Endothelial cell of umbilical vein (primary cell): ENCODE measurements around the gene BIN1. TPM values are rescaled to one million over a fixed set of nuclear protein-coding genes. Genes with fewer than 3 reads are reported as not detected.

Experiments
- BruUV-seq: library from RNA; stranded (reverse); fragments of 400-500 nt; replicated peaks from 2 replicates; lab custom pipeline; 2021; lab: Mats Ljungman, UMichigan
- CTCF ChIA-PET: fragments of 300-600, 350-600 bp; sonication (Branson Sonifier 250); formaldehyde crosslinking; loops from one replicate; lab custom pipeline; 2021; ENCODE audit warnings: antibody characterized with exemption, inconsistent platforms; lab: Charles Lee
- POLR2A ChIA-PET: fragments of 300-600, 350-600 bp; sonication (Branson Sonifier 250); formaldehyde crosslinking; loops from one replicate; lab custom pipeline; 2021; ENCODE audit warnings: antibody characterized with exemption, inconsistent platforms; lab: Charles Lee
- DNase-seq: peaks from one replicate; pipeline ENCODE4 v3.0.0-alpha.2; 2011; ENCODE audit warnings: low read depth, low spot score
- FAIRE-seq: peaks from 2 replicates; lab custom pipeline; 2011; peaks lifted over from hg19 to GRCh38; lab: Jason Lieb, UNC
- H2AFZ ChIP-seq: 2 replicates; pipeline ENCODE4 v1.6.0; 2012; ENCODE audit warnings: low read depth, low read length, control low read depth, inconsistent platforms
- H3K27ac ChIP-seq: 2 replicates; pipeline ENCODE4 v1.5.1; 2011; ENCODE audit warnings: low read depth, mild to moderate bottlenecking, control low read depth, low read length, moderate library complexity; ENCODE audit not compliant: insufficient read depth
- H3K27me3 ChIP-seq, 2 experiments: 2 replicates each; pipeline versions ENCODE4 v1.6.0 to v1.6.1; 2011; ENCODE audit warnings: low read length in 2 of 2, mixed read lengths in 1 of 2; ENCODE audit not compliant: control insufficient read depth in 2 of 2, insufficient read depth in 2 of 2
- H3K36me3 ChIP-seq, 2 experiments: 2 replicates in 1 of 2; 3 replicates in 1 of 2; pipeline ENCODE4 v1.5.1; 2011; ENCODE audit warnings: low read length in 2 of 2, mild to moderate bottlenecking in 1 of 2, moderate library complexity in 1 of 2; ENCODE audit not compliant: control insufficient read depth in 2 of 2, insufficient read depth in 2 of 2; ENCODE audit errors: extremely low read depth in 1 of 2
- H3K4me1 ChIP-seq: 3 replicates; pipeline ENCODE4 v1.5.1; 2011; ENCODE audit warnings: mild to moderate bottlenecking, low read length; ENCODE audit not compliant: control insufficient read depth, insufficient read depth; ENCODE audit errors: extremely low read depth
- H3K4me2 ChIP-seq: 2 replicates; pipeline ENCODE4 v1.6.1; 2011; ENCODE audit warnings: low read length, control low read depth, mixed read lengths; ENCODE audit not compliant: insufficient read depth
- H3K4me3 ChIP-seq, 3 experiments: fragments of 200-600 bp in 1 of 3; sonication (generic), shearing (Covaris generic) in 1 of 3; replicated peaks in 1 of 3; 2 replicates each; pipeline ENCODE4 v1.5.1; 2011 to 2016; ENCODE audit warnings: control low read depth in 3 of 3, low read length in 3 of 3, mild to moderate bottlenecking in 2 of 3, inconsistent platforms in 1 of 3, low read depth in 1 of 3, moderate library complexity in 1 of 3; ENCODE audit not compliant: insufficient read depth in 1 of 3
- H3K79me2 ChIP-seq: 2 replicates; pipeline ENCODE4 v1.6.0; 2012; ENCODE audit warnings: low read length, inconsistent platforms; ENCODE audit not compliant: control insufficient read depth, insufficient read depth
- H3K9ac ChIP-seq: replicated peaks from 2 replicates; pipeline ENCODE3; 2011; ENCODE audit warnings: low read length, control low read depth; ENCODE audit not compliant: insufficient read depth; ENCODE audit errors: extremely low read depth
- H3K9me1 ChIP-seq: replicated peaks from 3 replicates; pipeline ENCODE4 v1.6.0; 2011; ENCODE audit warnings: mild to moderate bottlenecking, low read length; ENCODE audit not compliant: control insufficient read depth, insufficient read depth; ENCODE audit errors: extremely low read depth
- H3K9me3 ChIP-seq: replicated peaks from 2 replicates; pipeline ENCODE4 v1.5.1; 2012; ENCODE audit warnings: low read length, inconsistent platforms; ENCODE audit not compliant: control insufficient read depth, insufficient read depth
- H4K20me1 ChIP-seq: replicated peaks from 2 replicates; pipeline ENCODE3; 2011; ENCODE audit warnings: mild to moderate bottlenecking, low read length; ENCODE audit not compliant: control insufficient read depth, insufficient read depth; ENCODE audit errors: extremely low read depth
- CTCF ChIP-seq, 2 donors: IDR thresholded peaks; 1 replicate in 1 of 2; 2 replicates in 1 of 2; pipeline ENCODE4 v1.5.1; 2011; ENCODE audit warnings: low read length in 2 of 2, mild to moderate bottlenecking in 2 of 2, moderate library complexity in 2 of 2, control low read depth in 1 of 2, inconsistent platforms in 1 of 2, low read depth in 1 of 2; ENCODE audit not compliant: insufficient read depth in 1 of 2; ENCODE audit errors: extremely low read depth in 1 of 2
- EZH2 ChIP-seq: IDR thresholded peaks from 2 replicates; pipeline ENCODE4 v1.6.1; 2012; ENCODE audit warnings: borderline replicate concordance, low read depth, mild to moderate bottlenecking, moderate library complexity, low read length, inconsistent platforms; ENCODE audit not compliant: severe bottlenecking
- FOS ChIP-seq: IDR thresholded peaks from 2 replicates; pipeline ENCODE4 v1.6.1; 2011; ENCODE audit warnings: mild to moderate bottlenecking, low read length, moderate library complexity, borderline replicate concordance; ENCODE audit not compliant: insufficient read depth
- GATA2 ChIP-seq: IDR thresholded peaks from 2 replicates; pipeline ENCODE4 v1.7.0; 2011; ENCODE audit warnings: low read depth, mild to moderate bottlenecking, moderate library complexity, mixed read lengths, low read length; ENCODE audit not compliant: insufficient read length, insufficient read depth
- JUN ChIP-seq: IDR thresholded peaks from 2 replicates; pipeline ENCODE4 v1.6.1; 2011; ENCODE audit warnings: borderline replicate concordance, low read depth; ENCODE audit not compliant: insufficient read length, insufficient read depth
- MAX ChIP-seq: IDR thresholded peaks from 2 replicates; pipeline ENCODE4 v1.6.1; 2011; ENCODE audit not compliant: insufficient read depth, insufficient read length
- MYC ChIP-seq: IDR thresholded peaks from one replicate; pipeline ENCODE4 v1.6.1; 2011; ENCODE audit warnings: mild to moderate bottlenecking, low read depth, low read length
- POLR2A ChIP-seq: IDR thresholded peaks from 2 replicates; pipeline ENCODE4 v1.6.1; 2012; ENCODE audit warnings: low read depth, mild to moderate bottlenecking, control low read depth, low read length
- POLR2AphosphoS5 ChIP-seq: IDR thresholded peaks from 2 replicates; pipeline ENCODE4 v1.6.1; 2012; ENCODE audit warnings: low read depth, mild to moderate bottlenecking, control low read depth, low read length, moderate library complexity; ENCODE audit not compliant: insufficient read depth
- dilution Hi-C: fragments of 300-500 bp; cut with MboI; formaldehyde crosslinking; loops from one replicate; pipeline ENCODE4 v1.15.0; 2019; ENCODE audit warnings: low sequenced_read_pairs; ENCODE audit not compliant: extremely low pct_ligation_motif_present
- intact Hi-C: fragments of 100-400 bp; cut with micrococcal nuclease; formaldehyde crosslinking; loops from one replicate; pipeline ENCODE4 v1.10.0; 2022
- polyA plus RNA-seq, 4 experiments: library from polyadenylated mRNA; depleted of rRNA in 3 of 4; stranded (reverse) in 3 of 4; unstranded in 1 of 4; fragments of >200 nt; gene quantifications; 2 replicates each; pipeline versions ENCODE4 v1.2.1 to v1.2.3, GENCODE V29; 2011 to 2012; ENCODE audit warnings: missing spikeins in 1 of 4
- total RNA-seq: library from RNA; stranded (reverse); gene quantifications from 2 replicates; pipeline ENCODE4 v1.2.3, GENCODE V29; 2021

Gene BIN1
- total and polyA plus RNA-seq, 2 donors (not counting 3 experiments of a cell fraction or from before 2014, with no cell fraction given) = 26.3 to 36.9 TPM

GRCh38 chr2:127092901-127093516 is 13.9 kb downstream of the BIN1 start:
- Histone ChIP-seq H3K9me1 (no peaks in the 10 kb centered on the region), H3K36me3 (no peaks in the 10 kb centered on the region), H3K79me2 (no peaks in the 10 kb centered on the region), H3K27me3 (no peaks in the 10 kb centered on the region), H3K9ac (no peak overlapping the region), H4K20me1 (no peaks in the 10 kb centered on the region), H3K9me3 (no peaks in the 10 kb centered on the region), H3K4me2 (no peak overlapping the region), H3K4me1 (peaks cover 11% of the 10 kb centered on the region), H3K27ac (no peak overlapping the region), H2AFZ (no peak overlapping the region), H3K4me3 (no peak overlapping the region)
- CTCF ChIA-PET = interaction anchor here (0.9 to 2.6 kb wide), 4 partner anchors 13 to 52 kb away, joined by 3 to 14 read pairs (median 5); no protein-coding TSS in a partner anchor
- no TSS peak for BruUV-seq
- POLR2A ChIA-PET = no interaction called here
- dilution Hi-C loops (no loop called here), intact Hi-C loops (loop anchor here (1.0 kb wide), 2 partner anchors 14 to 32 kb away; partner anchors contain the start of gene BIN1)
- DNase-seq (no peak), FAIRE-seq (no peak)
- TF ChIP-seq FOS (no peak), EZH2 (no peak), MAX (no peak), POLR2AphosphoS5 (no peak), MYC (no peak), CTCF (IDR thresholded peaks at IDR 0.05; ENCODE audit: extremely low read depth in 1 of 2, insufficient read depth in 1 of 2, low read depth in 1 of 2, low read length in 2 of 2) (no peak), GATA2 (no peak), JUN (no peak), POLR2A (no peak)
